Putamen (tissue), 1 donor: ENCODE results near the gene DSCAML1.

ENCODE experiments used
- DNase-seq: peaks from one replicate; pipeline ENCODE4 v3.0.0-alpha.2; 2016; ENCODE audit warnings: low spot score

The DSCAML1 gene

GRCh38 chr11:117830674-117831351, 33.8 kb upstream of the DSCAML1 start:
- DNase-seq: no peak

- DNase-seq: no peak
Observed at GRCh38 chr11:117830072-117830471, 33.1 kb upstream of the DSCAML1 start.

GRCh38 chr11:117829369-117829725, 32.3 kb upstream of the DSCAML1 start:
- no peak for DNase-seq

- no peak for DNase-seq
Observed at GRCh38 chr11:117828611-117829368, 31.8 kb upstream of the DSCAML1 start.

- DNase-seq: no peak
Observed at GRCh38 chr11:117827521-117828511, 30.8 kb upstream of the DSCAML1 start.

- DNase-seq: no peak
Observed at GRCh38 chr11:117826832-117827231, 29.8 kb upstream of the DSCAML1 start.

- DNase-seq: no peak
Observed at GRCh38 chr11:117826190-117826570, 29.2 kb upstream of the DSCAML1 start.

GRCh38 chr11:117825538-117826189, 28.6 kb upstream of the DSCAML1 start:
- DNase-seq: no peak

- no peak for DNase-seq
Observed at GRCh38 chr11:117824571-117825537, 27.8 kb upstream of the DSCAML1 start, which contains the start of gene FXYD2. Gene FXYD2 (minus strand): TSS chr11:117824744. CDS start chr11:117824678, 66 bp downstream.

GRCh38 chr11:117823946-117824420, 27.0 kb upstream of the DSCAML1 start:
- no peak for DNase-seq

- no peak for DNase-seq
Observed at GRCh38 chr11:117823294-117823945, 26.4 kb upstream of the DSCAML1 start.

- no peak for DNase-seq
Observed at GRCh38 chr11:117822074-117823033, 25.3 kb upstream of the DSCAML1 start.

- no peak for DNase-seq
Observed at GRCh38 chr11:117821431-117821830, 24.4 kb upstream of the DSCAML1 start.

- no peak for DNase-seq
Observed at GRCh38 chr11:117820516-117820915, 23.5 kb upstream of the DSCAML1 start.

GRCh38 chr11:117820071-117820470, 23.1 kb upstream of the DSCAML1 start:
- no peak for DNase-seq

GRCh38 chr11:117819096-117820040, 22.4 kb upstream of the DSCAML1 start:
- DNase-seq: no peak

GRCh38 chr11:117818041-117818873, 21.2 kb upstream of the DSCAML1 start:
- no peak for DNase-seq
